ENCODE measurements around the gene VTN. TPM values are rescaled to one million over a fixed set of nuclear protein-coding genes. Genes with fewer than 3 reads are reported as not detected.

Gene VTN
- polyA plus RNA-seq, 1 donor (not counting 4 experiments of a cell fraction or from before 2014, with no cell fraction given) = not detected

DNA sequence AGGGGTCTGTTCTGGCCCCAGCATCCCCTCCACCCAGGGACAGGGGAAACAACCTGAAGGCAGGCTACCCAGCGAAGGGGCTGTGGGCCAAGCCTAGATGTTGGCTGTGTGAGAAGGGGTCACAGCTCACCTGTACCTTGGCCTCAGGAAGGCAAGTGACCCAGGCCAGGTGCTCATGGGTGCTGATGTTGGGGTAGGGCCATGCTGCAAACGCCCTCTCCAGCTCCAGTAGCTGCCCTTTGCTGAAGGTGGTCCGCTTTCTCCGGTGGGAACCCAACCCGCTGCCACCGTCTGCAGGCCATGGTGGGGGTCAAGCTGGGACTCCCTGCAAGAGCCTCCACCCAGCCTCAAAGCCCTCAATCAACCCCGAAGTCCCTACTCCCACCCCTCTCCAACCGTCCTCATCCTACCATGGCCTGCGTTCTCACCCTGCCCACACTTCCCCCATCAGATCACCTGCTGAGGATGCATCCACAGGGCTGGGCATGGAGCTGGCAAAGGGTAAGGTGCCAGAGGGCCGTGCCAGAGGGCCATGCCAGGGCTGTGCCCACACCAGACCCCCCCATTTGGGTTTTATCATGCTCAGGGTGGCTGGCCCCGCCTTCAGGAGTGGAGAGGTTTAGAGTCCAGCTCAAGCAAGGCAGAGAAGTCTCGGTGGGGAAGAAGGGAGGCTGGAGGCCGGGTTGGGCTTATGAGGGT, 5.3 kb downstream of the VTN start, which contains the start of gene SEBOX:
Gene SEBOX, minus strand, starts transcription at position 535 of the 699 bp plus-strand sequence. Its CDS starts 48 bp downstream, at position 487.
- no peak within 1 kb of the TSS for H3K4me2 ChIP-seq (ENCODE audit: control insufficient read depth, extremely low read depth, insufficient read depth, low read depth, low read length)
- H3K9me1 ChIP-seq (ENCODE audit: control insufficient read depth, extremely low read depth, insufficient read depth, low read length) = no peaks in the 10 kb centered on the region
- H3K9me3 ChIP-seq (ENCODE audit: control insufficient read depth, low read depth, low read length) = no peaks in the 10 kb centered on the region
- FAIRE-seq = no peak
- H3K36me3 ChIP-seq (ENCODE audit: control insufficient read depth in 2 of 2, extremely low read depth in 1 of 2, insufficient read depth in 2 of 2, low read length in 2 of 2) = peaks cover 15 to 31% of the 10 kb centered on the region in 2 experiments
- no peaks in the 10 kb centered on the region for H3K79me2 ChIP-seq (ENCODE audit: control insufficient read depth, insufficient read depth, low read length)
- no peak for DNase-seq (ENCODE audit: low read depth, low spot score)
- no peaks in the 10 kb centered on the region for H3K4me1 ChIP-seq (ENCODE audit: control insufficient read depth, extremely low read depth, insufficient read depth, low read length)
- no peak within 1 kb of the TSS for H2AFZ ChIP-seq (ENCODE audit: control insufficient read depth, low read length)
- dilution Hi-C loops (cut with MboI; ENCODE audit: extremely low pct_ligation_motif_present, low sequenced_read_pairs) = no loop called here
- no peaks in the 10 kb centered on the region for H3K27me3 ChIP-seq (ENCODE audit: control insufficient read depth, extremely low read depth, insufficient read depth, low read length)
- TF ChIP-seq, protein P1, sequence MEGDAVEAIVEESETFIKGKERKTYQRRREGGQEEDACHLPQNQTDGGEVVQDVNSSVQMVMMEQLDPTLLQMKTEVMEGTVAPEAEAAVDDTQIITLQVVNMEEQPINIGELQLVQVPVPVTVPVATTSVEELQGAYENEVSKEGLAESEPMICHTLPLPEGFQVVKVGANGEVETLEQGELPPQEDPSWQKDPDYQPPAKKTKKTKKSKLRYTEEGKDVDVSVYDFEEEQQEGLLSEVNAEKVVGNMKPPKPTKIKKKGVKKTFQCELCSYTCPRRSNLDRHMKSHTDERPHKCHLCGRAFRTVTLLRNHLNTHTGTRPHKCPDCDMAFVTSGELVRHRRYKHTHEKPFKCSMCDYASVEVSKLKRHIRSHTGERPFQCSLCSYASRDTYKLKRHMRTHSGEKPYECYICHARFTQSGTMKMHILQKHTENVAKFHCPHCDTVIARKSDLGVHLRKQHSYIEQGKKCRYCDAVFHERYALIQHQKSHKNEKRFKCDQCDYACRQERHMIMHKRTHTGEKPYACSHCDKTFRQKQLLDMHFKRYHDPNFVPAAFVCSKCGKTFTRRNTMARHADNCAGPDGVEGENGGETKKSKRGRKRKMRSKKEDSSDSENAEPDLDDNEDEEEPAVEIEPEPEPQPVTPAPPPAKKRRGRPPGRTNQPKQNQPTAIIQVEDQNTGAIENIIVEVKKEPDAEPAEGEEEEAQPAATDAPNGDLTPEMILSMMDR (optimal IDR thresholded peaks at IDR 0.05 in 1 of 3, IDR thresholded peaks at IDR 0.05 in 1 of 3, conservative IDR thresholded peaks at IDR 0.05 in 1 of 3; ENCODE audit: extremely low read depth in 1 of 3, insufficient read depth in 2 of 3, low read length in 3 of 3) = no peak
- TF ChIP-seq EZH2 (IDR thresholded peaks at IDR 0.05; ENCODE audit: low read length) = no peak
- no peaks in the 10 kb centered on the region for H4K20me1 ChIP-seq (ENCODE audit: control insufficient read depth, extremely low read depth, insufficient read depth, low read length)
- no peak within 1 kb of the TSS for H3K9ac ChIP-seq (ENCODE audit: control insufficient read depth, extremely low read depth, insufficient read depth, low read length)
- no peak within 1 kb of the TSS for H3K4me3 ChIP-seq (ENCODE audit: control insufficient read depth in 2 of 3, extremely low read depth in 1 of 3, insufficient read depth in 2 of 3, low read depth in 1 of 3, low read length in 3 of 3)
- H3K27ac ChIP-seq (ENCODE audit: control insufficient read depth, insufficient read depth, low read length) = no peak within 1 kb of the TSS

DNA sequence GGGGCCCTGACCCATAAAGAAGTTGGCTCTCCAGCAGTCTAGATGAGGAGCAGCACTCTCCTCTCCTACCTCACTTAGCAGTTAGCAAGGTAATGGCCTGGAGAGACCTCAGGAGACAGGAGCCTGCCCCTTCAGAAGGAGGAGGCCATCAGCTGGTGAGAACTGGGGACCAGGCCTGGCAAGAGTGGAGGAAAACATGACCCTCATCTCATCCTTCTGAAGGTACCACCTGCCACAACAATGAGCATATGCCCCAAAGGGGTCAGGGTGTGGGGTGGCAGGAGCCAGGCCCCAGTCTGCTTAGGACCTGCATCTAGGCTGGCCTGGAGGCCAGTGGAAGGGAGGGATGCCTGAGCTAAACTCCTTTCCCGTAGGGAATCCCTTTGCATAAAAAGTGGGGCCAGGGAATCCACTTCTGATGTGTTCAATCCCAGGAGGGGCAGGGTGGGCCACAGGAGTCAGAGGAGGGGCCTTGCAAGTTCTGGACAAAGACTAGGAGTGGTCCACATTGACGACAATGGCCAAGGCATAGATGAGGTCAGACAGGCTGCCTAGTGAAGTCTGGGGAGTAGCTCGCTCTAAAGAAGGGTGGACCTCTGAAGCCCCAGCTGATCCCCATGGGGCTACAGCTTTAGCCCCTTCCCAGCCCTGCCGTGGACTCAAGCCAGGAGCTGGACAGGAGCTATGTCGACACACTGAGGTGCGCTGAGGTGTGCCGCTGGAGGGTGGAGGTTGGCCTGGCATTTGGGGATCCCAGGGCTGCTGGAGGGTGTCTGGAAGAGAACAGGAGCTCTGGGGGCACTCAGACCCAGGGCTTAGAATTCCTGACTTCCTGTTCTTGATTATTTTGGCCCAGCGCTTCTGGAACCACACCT, 6.1 kb downstream of the VTN start:
- peaks cover 15 to 31% of the 10 kb centered on the region in 2 experiments for H3K36me3 ChIP-seq (ENCODE audit: control insufficient read depth in 2 of 2, extremely low read depth in 1 of 2, insufficient read depth in 2 of 2, low read length in 2 of 2)
- TF ChIP-seq, protein P1 (optimal IDR thresholded peaks at IDR 0.05 in 1 of 3, IDR thresholded peaks at IDR 0.05 in 1 of 3, conservative IDR thresholded peaks at IDR 0.05 in 1 of 3; ENCODE audit: extremely low read depth in 1 of 3, insufficient read depth in 2 of 3, low read length in 3 of 3) = no peak
- no peak for TF ChIP-seq EZH2 (IDR thresholded peaks at IDR 0.05; ENCODE audit: low read length)
- no peak overlapping the region for H3K27ac ChIP-seq (ENCODE audit: control insufficient read depth, insufficient read depth, low read length)
- no peaks in the 10 kb centered on the region for H3K9me1 ChIP-seq (ENCODE audit: control insufficient read depth, extremely low read depth, insufficient read depth, low read length)
- H4K20me1 ChIP-seq (ENCODE audit: control insufficient read depth, extremely low read depth, insufficient read depth, low read length) = no peaks in the 10 kb centered on the region
- FAIRE-seq (no peak), DNase-seq (ENCODE audit: low read depth, low spot score) (no peak)
- peaks cover 2% of the 10 kb centered on the region for H3K79me2 ChIP-seq (ENCODE audit: control insufficient read depth, insufficient read depth, low read length)
- no peak overlapping the region for H3K4me3 ChIP-seq (ENCODE audit: control insufficient read depth in 2 of 3, extremely low read depth in 1 of 3, insufficient read depth in 2 of 3, low read depth in 1 of 3, low read length in 3 of 3)
- no peak overlapping the region for H3K4me2 ChIP-seq (ENCODE audit: control insufficient read depth, extremely low read depth, insufficient read depth, low read depth, low read length)
- H3K9ac ChIP-seq (ENCODE audit: control insufficient read depth, extremely low read depth, insufficient read depth, low read length) = no peak overlapping the region
- H3K27me3 ChIP-seq (ENCODE audit: control insufficient read depth, extremely low read depth, insufficient read depth, low read length) = no peaks in the 10 kb centered on the region
- dilution Hi-C loops (cut with MboI; ENCODE audit: extremely low pct_ligation_motif_present, low sequenced_read_pairs) = no loop called here
- no peaks in the 10 kb centered on the region for H3K4me1 ChIP-seq (ENCODE audit: control insufficient read depth, extremely low read depth, insufficient read depth, low read length)
- H3K9me3 ChIP-seq (ENCODE audit: control insufficient read depth, low read depth, low read length) = no peaks in the 10 kb centered on the region
- H2AFZ ChIP-seq (ENCODE audit: control insufficient read depth, low read length) = no peak overlapping the region

All from keratinocyte (primary cell).